Neural cell (in vitro differentiated cells): Measurements from ENCODE around the gene SH3TC1.

ENCODE experiments used
- EP300 ChIP-seq: fragments of 450-650 bp; conservative IDR thresholded peaks from 2 replicates; pipeline ENCODE4 v1.6.1; 2014; ENCODE audit warnings: antibody characterized with exemption, mild to moderate bottlenecking, moderate library complexity; ENCODE audit not compliant: poor library complexity, severe bottlenecking
- EZH2 ChIP-seq: fragments of 200-600, 300-800 bp; shearing (Covaris generic), sonication (generic); IDR thresholded peaks from 2 replicates; pipeline ENCODE4 v1.6.1; 2014; ENCODE audit warnings: antibody characterized with exemption, low read length, borderline replicate concordance, mild to moderate bottlenecking; ENCODE audit not compliant: insufficient read depth, poor library complexity, severe bottlenecking
- TF ChIP-seq, protein P1 (sequence below): fragments of 450-650 bp; IDR thresholded peaks from 2 replicates; pipeline ENCODE4 v1.5.1; 2014; ENCODE audit warnings: antibody characterized with exemption, mild to moderate bottlenecking, moderate library complexity; ENCODE audit not compliant: poor library complexity, severe bottlenecking

DNA sequence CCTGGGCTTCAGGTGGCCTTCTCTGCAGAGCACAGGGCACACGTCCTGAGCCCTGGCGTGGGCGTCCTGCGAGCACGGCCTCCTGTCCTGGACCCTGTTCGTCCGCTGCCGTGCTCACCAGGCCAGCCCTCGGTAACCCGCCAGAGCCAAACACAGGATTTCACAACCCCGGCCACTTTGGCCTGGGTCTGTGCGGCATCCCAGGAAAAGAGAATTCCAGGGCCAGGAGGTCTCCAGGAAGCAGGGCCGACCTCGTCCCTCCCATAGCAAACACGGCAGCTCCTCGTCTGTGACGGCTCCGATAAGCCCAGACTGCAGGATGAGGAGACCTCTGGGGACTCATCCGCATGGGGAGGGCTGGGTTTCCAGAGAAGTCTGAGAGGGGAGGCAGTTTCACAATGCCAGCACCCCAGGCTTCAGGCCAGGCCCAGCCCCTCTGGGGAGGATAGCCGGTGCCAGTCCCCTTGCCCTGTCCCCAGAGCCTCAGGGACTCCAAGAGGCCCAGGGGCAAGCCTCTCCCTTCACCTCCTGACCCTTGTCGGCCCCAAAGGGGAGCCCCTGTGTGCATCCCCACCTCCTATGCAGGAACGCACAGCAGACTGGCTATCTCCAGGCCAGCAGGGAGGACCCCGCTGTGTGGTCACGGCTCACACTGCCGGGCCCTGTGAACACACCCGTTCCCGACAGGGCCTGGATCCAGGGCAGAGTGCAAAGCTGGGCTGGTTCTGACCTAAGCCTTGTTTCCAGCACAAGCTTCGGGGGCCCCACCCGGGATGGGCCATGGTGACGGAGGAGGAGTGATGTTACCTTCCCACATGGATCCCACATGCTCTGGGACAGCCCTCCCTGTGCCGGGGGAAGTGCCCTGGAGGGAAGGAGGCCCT is 48.2 kb downstream of the SH3TC1 start:
- TF ChIP-seq, protein P1, sequence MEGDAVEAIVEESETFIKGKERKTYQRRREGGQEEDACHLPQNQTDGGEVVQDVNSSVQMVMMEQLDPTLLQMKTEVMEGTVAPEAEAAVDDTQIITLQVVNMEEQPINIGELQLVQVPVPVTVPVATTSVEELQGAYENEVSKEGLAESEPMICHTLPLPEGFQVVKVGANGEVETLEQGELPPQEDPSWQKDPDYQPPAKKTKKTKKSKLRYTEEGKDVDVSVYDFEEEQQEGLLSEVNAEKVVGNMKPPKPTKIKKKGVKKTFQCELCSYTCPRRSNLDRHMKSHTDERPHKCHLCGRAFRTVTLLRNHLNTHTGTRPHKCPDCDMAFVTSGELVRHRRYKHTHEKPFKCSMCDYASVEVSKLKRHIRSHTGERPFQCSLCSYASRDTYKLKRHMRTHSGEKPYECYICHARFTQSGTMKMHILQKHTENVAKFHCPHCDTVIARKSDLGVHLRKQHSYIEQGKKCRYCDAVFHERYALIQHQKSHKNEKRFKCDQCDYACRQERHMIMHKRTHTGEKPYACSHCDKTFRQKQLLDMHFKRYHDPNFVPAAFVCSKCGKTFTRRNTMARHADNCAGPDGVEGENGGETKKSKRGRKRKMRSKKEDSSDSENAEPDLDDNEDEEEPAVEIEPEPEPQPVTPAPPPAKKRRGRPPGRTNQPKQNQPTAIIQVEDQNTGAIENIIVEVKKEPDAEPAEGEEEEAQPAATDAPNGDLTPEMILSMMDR = no peak
- no peak for TF ChIP-seq EP300
- TF ChIP-seq EZH2 = no peak
